CD4-positive, alpha-beta T cell (primary cell): ENCODE measurements around the gene NEB. TPM values are rescaled to one million over a fixed set of nuclear protein-coding genes. Genes with fewer than 3 reads are reported as not detected.

Source experiments
- ATAC-seq: fragments of 200-7000 bp; cut with Tn5 transposase; one replicate; pipeline ENCODE4 v1.10.0; 2022; ENCODE audit warnings: mild to moderate bottlenecking; ENCODE audit not compliant: poor library complexity
- CTCF ChIA-PET: fragments of 350-600 bp; sonication (Branson Sonifier 250); formaldehyde crosslinking; loops from one replicate; lab custom pipeline; 2021; ENCODE audit warnings: antibody characterized with exemption, inconsistent platforms; lab: Charles Lee
- POLR2A ChIA-PET: fragments of 350-600 bp; sonication (Branson Sonifier 250); formaldehyde crosslinking; loops from one replicate; lab custom pipeline; 2021; ENCODE audit warnings: antibody characterized with exemption, inconsistent platforms; lab: Charles Lee
- DNase-seq, 14 experiments: peaks; one replicate each; pipeline ENCODE4 v3.0.0-alpha.2; 2013 to 2020; ENCODE audit warnings: mixed read lengths in 2 of 14
- H3K27ac ChIP-seq, 2 donors: one replicate each; pipeline versions ENCODE4 v1.5.1 to v1.7.0; 2013; ENCODE audit warnings: low read length in 2 of 2, low read depth in 1 of 2, mild to moderate bottlenecking in 1 of 2
- H3K27me3 ChIP-seq, 2 experiments: 1 replicate in 1 of 2; 2 replicates in 1 of 2; pipeline versions ENCODE4 v1.6.1 to v1.7.0; 2013; ENCODE audit warnings: low read length in 2 of 2, control low read depth in 1 of 2, mild to moderate bottlenecking in 1 of 2, moderate library complexity in 1 of 2; ENCODE audit not compliant: insufficient read depth in 2 of 2, control insufficient read depth in 1 of 2
- H3K36me3 ChIP-seq: one replicate; pipeline ENCODE4 v1.6.1; 2013; ENCODE audit warnings: low read length, control low read depth; ENCODE audit not compliant: insufficient read depth
- H3K4me1 ChIP-seq: one replicate; pipeline ENCODE4 v1.6.1; 2013; ENCODE audit warnings: low read length, control low read depth; ENCODE audit not compliant: insufficient read depth
- H3K4me3 ChIP-seq: one replicate; pipeline ENCODE4 v1.5.1; 2013; ENCODE audit warnings: mild to moderate bottlenecking, low read length, moderate library complexity
- H3K9me3 ChIP-seq, 2 experiments: 1 replicate in 1 of 2; 2 replicates in 1 of 2; pipeline versions ENCODE4 v1.6.1 to v1.7.0; 2013; ENCODE audit warnings: low read length in 2 of 2, mild to moderate bottlenecking in 2 of 2, control low read depth in 1 of 2, moderate library complexity in 1 of 2; ENCODE audit not compliant: control insufficient read depth in 1 of 2, insufficient read depth in 1 of 2
- H3K27ac Mint-ChIP-seq: one replicate; pipeline ENCODE4 v1.8.0; 2020; ENCODE audit warnings: mixed read lengths
- H3K27me3 Mint-ChIP-seq: one replicate; pipeline ENCODE4 v1.8.0; 2021; ENCODE audit warnings: mixed read lengths
- H3K36me3 Mint-ChIP-seq: one replicate; pipeline ENCODE4 v1.8.0; 2021; ENCODE audit warnings: low read depth, mixed read lengths
- H3K4me1 Mint-ChIP-seq: one replicate; pipeline ENCODE4 v1.8.0; 2021; ENCODE audit warnings: low read depth, mixed read lengths
- H3K4me3 Mint-ChIP-seq: one replicate; pipeline ENCODE4 v1.8.0; 2020; ENCODE audit warnings: mild to moderate bottlenecking, mixed read lengths
- H3K9me3 Mint-ChIP-seq: one replicate; pipeline ENCODE4 v1.8.0; 2020; ENCODE audit warnings: mixed read lengths
- CTCF ChIP-seq: fragments of 200-600 bp; IDR thresholded peaks from one replicate; pipeline ENCODE4 v1.8.0; 2022; ENCODE audit warnings: antibody characterized with exemption, mild to moderate bottlenecking
- intact Hi-C, 2 experiments: fragments of 100-400 bp; cut with DNase I in 1 of 2; cut with micrococcal nuclease in 1 of 2; formaldehyde crosslinking; loops; one replicate each; pipeline versions ENCODE4 v1.15.1 to v1.9.0; 2023 to 2025; cut with DNase I, micrococcal nuclease
- total RNA-seq, 174 experiments: library from RNA in 2 of 174; stranded (reverse) in 2 of 174; gene quantifications; one replicate each; pipeline ENCODE4 v1.2.3 and lab custom pipeline; 2021 to 2026

Gene NEB
- total RNA-seq, 2 experiments from 2014 or later: 1.2 to 1.8 TPM

- H3K27me3 Mint-ChIP-seq: no peaks in the 10 kb centered on the region
- POLR2A ChIA-PET: no interaction called here
- CTCF ChIA-PET: no interaction called here
- peaks cover 5% of the 10 kb centered on the region for H3K4me1 Mint-ChIP-seq
- Histone ChIP-seq H3K27me3 (no peaks in the 10 kb centered on the region), H3K27ac (no peak overlapping the region), H3K4me1 (no peaks in the 10 kb centered on the region), H3K4me3 (no peak overlapping the region), H3K36me3 (peaks cover 62% of the 10 kb centered on the region), H3K9me3 (no peaks in the 10 kb centered on the region)
- H3K4me3 Mint-ChIP-seq: no peak overlapping the region
- ATAC-seq (no peak), DNase-seq (no peak)
- peaks cover 96% of the 10 kb centered on the region for H3K36me3 Mint-ChIP-seq
- no peak for TF ChIP-seq CTCF
- intact Hi-C loops: no loop called here
- H3K27ac Mint-ChIP-seq: no peak overlapping the region
- H3K9me3 Mint-ChIP-seq: no peaks in the 10 kb centered on the region
Observed at GRCh38 chr2:151472966-151473365, 261.3 kb downstream of the NEB start.

- Histone ChIP-seq H3K27me3 (no peaks in the 10 kb centered on the region), H3K4me1 (no peaks in the 10 kb centered on the region), H3K27ac (no peak overlapping the region), H3K4me3 (no peak overlapping the region), H3K9me3 (no peaks in the 10 kb centered on the region), H3K36me3 (peaks cover 73% of the 10 kb centered on the region)
- Mint-ChIP-seq H3K27ac (no peak overlapping the region), H3K9me3 (no peaks in the 10 kb centered on the region), H3K27me3 (no peaks in the 10 kb centered on the region), H3K4me3 (no peak overlapping the region), H3K4me1 (peaks cover 5% of the 10 kb centered on the region), H3K36me3 (peaks cover 98% of the 10 kb centered on the region)
- POLR2A ChIA-PET: interaction anchor here (0.5 kb wide), 1 partner anchor 43 kb away, joined by 3 read pairs; no protein-coding TSS in a partner anchor
- CTCF ChIA-PET: no interaction called here
- ATAC-seq: no peak
- TF ChIP-seq CTCF: no peak
- DNase-seq: no peak
- intact Hi-C loops: no loop called here
Observed at GRCh38 chr2:151470556-151470955, 263.7 kb downstream of the NEB start.

- intact Hi-C loops: loop anchor here in 1 of 2 experiments (10.0 kb wide), 1 partner anchor 1891 kb away; no protein-coding TSS in a partner anchor
- Mint-ChIP-seq H3K36me3 (peaks cover 99% of the 10 kb centered on the region), H3K4me3 (no peak overlapping the region), H3K27me3 (no peaks in the 10 kb centered on the region), H3K9me3 (no peaks in the 10 kb centered on the region), H3K27ac (no peak overlapping the region), H3K4me1 (no peaks in the 10 kb centered on the region)
- Histone ChIP-seq H3K27ac (no peak overlapping the region), H3K27me3 (no peaks in the 10 kb centered on the region), H3K4me1 (no peaks in the 10 kb centered on the region), H3K9me3 (no peaks in the 10 kb centered on the region), H3K4me3 (no peak overlapping the region), H3K36me3 (peaks cover 83% of the 10 kb centered on the region)
- POLR2A ChIA-PET: no interaction called here
- no peak for ATAC-seq
- TF ChIP-seq CTCF: no peak
- no peak for DNase-seq
- CTCF ChIA-PET: no interaction called here
Observed at GRCh38 chr2:151465771-151466170, 268.5 kb downstream of the NEB start.
